Left lung (tissue), 10 donors: ENCODE results near the gene SMTNL1. TPM values are rescaled to one million over a fixed set of nuclear protein-coding genes. Genes with fewer than 3 reads are reported as not detected.
A peak's percentile ranks its signal among the peaks of the same experiment; 100 is the strongest.

Experiments used
- ATAC-seq: fragments of 200-7000 bp; cut with Tn5 transposase; one replicate; pipeline ENCODE4 v1.9.1; 2020; ENCODE audit warnings: moderate library complexity
- DNase-seq, 4 donors: peaks; one replicate each; pipeline ENCODE4 v3.0.0-alpha.2; 2013 to 2020
- H3K27ac ChIP-seq, 2 donors: fragments of 200-600 bp; sonication (generic) in 1 of 2; one replicate each; pipeline versions ENCODE4 v1.5.0 to v1.8.0; 2020 to 2021
- H3K27me3 ChIP-seq, 2 donors: fragments of 200-600 bp; sonication (generic) in 1 of 2; one replicate each; pipeline versions ENCODE4 v1.5.0 to v1.8.0; 2020 to 2021
- H3K36me3 ChIP-seq, 2 donors: fragments of 200-600 bp; sonication (generic) in 1 of 2; one replicate each; pipeline versions ENCODE4 v1.5.0 to v1.8.0; 2020 to 2021
- H3K4me1 ChIP-seq, 2 donors: fragments of 200-600 bp; one replicate each; pipeline ENCODE4 v1.8.0; 2021
- H3K4me3 ChIP-seq, 2 donors: fragments of 200-600 bp; sonication (generic) in 1 of 2; one replicate each; pipeline versions ENCODE4 v1.5.0 to v1.8.0; 2020 to 2021; ENCODE audit warnings: mild to moderate bottlenecking in 1 of 2
- H3K9me3 ChIP-seq, 2 donors: fragments of 200-600 bp; sonication (generic) in 1 of 2; one replicate each; pipeline versions ENCODE4 v1.5.0 to v1.8.0; 2020 to 2021
- intact Hi-C, 2 donors: fragments of 100-400 bp; cut with DNase I; formaldehyde crosslinking; loops; one replicate each; pipeline versions ENCODE4 v1.11.2 to v1.14.2; 2022
- polyA plus RNA-seq, 6 donors: library from polyadenylated mRNA; unstranded; fragments of 120-200 nt; gene quantifications; one replicate each; pipeline ENCODE4 v1.2.1, GENCODE V29; 2013; ENCODE audit not compliant: insufficient read length in 6 of 6
- total RNA-seq, 2 donors: library from RNA; stranded (reverse); fragmentation: NEBNext Ultra II Directional; extraction: Animal tissue kit (Norgen Biotek cat#: 25700); gene quantifications; one replicate each; pipeline ENCODE4 v1.2.1, GENCODE V29; 2021
- TF ChIP-seq, protein P1 (sequence below), 2 donors: fragments of 200-600 bp; sonication (generic) in 1 of 2; IDR thresholded peaks; one replicate each; pipeline versions ENCODE4 v1.5.0 to v1.8.0; 2021; ENCODE audit warnings: antibody characterized with exemption in 2 of 2
- donor health status: DM: no; HTN: yes; CAD: no.
- donor health status: DM: no; HTN: no; CAD: no.

The SMTNL1 gene
- total and polyA plus RNA-seq, 8 donors, result 0.13 to 0.80 (median 0.42) TPM; not detected in 2

- ATAC-seq (peak; percentile 90), DNase-seq (peak in 3 of 4 donors; percentile 55 to 89 (median 60))
- peaks cover 1 to 13% of the 10 kb centered on the region in 2 donors for H3K4me1 ChIP-seq
- no peaks in the 10 kb centered on the region for H3K9me3 ChIP-seq
- peaks cover 0 to 36% of the 10 kb centered on the region in 2 donors for H3K36me3 ChIP-seq
- no peak overlapping the region for H3K27ac ChIP-seq
- TF ChIP-seq, protein P1, sequence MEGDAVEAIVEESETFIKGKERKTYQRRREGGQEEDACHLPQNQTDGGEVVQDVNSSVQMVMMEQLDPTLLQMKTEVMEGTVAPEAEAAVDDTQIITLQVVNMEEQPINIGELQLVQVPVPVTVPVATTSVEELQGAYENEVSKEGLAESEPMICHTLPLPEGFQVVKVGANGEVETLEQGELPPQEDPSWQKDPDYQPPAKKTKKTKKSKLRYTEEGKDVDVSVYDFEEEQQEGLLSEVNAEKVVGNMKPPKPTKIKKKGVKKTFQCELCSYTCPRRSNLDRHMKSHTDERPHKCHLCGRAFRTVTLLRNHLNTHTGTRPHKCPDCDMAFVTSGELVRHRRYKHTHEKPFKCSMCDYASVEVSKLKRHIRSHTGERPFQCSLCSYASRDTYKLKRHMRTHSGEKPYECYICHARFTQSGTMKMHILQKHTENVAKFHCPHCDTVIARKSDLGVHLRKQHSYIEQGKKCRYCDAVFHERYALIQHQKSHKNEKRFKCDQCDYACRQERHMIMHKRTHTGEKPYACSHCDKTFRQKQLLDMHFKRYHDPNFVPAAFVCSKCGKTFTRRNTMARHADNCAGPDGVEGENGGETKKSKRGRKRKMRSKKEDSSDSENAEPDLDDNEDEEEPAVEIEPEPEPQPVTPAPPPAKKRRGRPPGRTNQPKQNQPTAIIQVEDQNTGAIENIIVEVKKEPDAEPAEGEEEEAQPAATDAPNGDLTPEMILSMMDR (IDR thresholded peaks at IDR 0.05), result peak; percentile 89 to 91
- intact Hi-C loops, result loop anchor here in 1 of 2 donors (5.0 kb wide), 1 partner anchor 33 kb away; no protein-coding TSS in a partner anchor
- H3K27me3 ChIP-seq, result no peaks in the 10 kb centered on the region
- no peak overlapping the region for H3K4me3 ChIP-seq
Observed at GRCh38 chr11:57493507-57494503, 43.6 kb upstream of the SMTNL1 start.

DNA sequence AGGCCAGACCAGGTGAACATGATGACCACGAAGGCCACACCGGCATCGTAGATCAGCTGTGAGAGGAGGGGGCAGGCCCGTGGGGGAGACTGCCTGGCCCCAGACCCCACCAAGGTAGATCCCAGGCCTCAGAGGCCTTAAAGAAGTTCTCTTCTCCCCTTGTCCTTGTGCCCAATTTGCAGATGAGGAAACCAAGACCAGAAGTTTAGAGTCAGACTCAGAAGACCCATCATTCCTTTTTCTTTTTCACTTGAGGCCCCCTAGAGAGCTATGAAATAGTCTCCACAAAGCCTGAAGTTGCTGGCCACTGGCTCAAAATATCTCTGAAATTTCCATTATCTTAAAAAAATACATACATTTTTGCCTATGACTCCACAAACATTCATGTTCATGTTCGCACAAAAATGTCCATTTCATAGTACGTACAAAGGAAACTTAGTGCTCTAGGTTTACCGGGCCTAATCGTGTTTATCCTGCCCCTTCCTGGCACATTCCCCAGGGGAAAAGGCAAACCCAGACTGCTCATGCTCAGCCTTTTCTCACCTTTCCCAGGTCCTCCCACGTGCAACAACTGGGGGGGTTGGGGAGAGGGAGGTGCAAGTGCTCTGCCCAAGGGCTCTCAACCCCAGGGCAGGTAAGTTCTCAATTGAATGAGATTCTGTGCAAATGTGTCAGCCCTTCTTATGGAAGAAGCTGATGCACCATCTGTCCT lies 41.1 kb upstream of the SMTNL1 start:
- no peak overlapping the region for H3K27ac ChIP-seq
- H3K4me1 ChIP-seq, result peaks cover 11 to 34% of the 10 kb centered on the region in 2 donors
- no peak overlapping the region for H3K4me3 ChIP-seq
- H3K36me3 ChIP-seq, result peaks cover 0 to 13% of the 10 kb centered on the region in 2 donors
- intact Hi-C loops, result no loop called here
- DNase-seq (no peak), ATAC-seq (no peak)
- no peaks in the 10 kb centered on the region for H3K27me3 ChIP-seq
- no peaks in the 10 kb centered on the region for H3K9me3 ChIP-seq
- TF ChIP-seq, protein P1 (IDR thresholded peaks at IDR 0.05), result no peak

DNA sequence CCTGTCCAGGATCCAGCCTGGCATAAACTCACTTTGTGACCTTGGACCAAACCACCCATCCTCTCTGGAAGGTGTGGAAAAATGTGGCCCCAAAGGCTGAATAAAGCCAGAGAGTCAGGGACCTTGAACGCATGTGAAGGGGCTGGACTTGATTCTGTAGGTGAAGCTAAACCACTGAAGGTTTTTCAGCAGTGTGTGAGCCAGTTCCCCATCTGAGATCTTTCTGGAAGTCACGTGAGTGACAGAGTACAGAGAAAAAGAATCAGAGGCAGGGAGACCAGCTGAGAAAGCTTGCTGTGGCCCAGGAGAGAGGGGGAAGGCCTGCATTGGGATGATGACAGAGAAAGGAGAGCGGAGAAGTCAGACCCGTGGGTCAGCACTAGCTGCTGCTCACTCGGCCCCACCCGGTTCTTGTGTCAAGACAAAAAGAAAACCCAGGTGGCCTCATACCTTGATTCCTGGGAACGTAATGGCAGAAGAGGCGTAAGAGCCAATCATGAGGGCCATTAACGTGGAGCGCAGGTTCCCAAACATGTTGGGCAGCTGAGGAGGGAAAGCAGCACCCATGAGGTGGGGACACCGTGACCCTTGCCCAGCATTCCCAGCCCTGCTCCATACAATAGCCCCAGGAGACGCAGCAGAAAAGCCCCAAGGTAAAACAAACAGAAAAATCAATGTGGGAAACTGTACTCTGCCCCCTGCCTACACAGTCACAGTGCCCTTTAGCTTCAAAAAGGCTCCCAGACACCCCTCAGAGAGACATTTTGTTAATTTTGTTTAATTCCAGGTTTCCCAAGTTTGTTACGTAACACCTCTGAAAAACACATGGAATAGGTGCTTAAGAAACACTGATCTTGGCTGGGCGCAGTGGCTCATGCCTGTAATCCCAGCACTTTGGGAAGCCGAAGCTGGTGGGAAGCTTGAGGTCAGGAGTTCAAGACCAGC lies 39.8 kb upstream of the SMTNL1 start:
- intact Hi-C loops, result no loop called here
- TF ChIP-seq, protein P1 (IDR thresholded peaks at IDR 0.05), result no peak
- no peak for ATAC-seq
- Histone ChIP-seq H3K4me1 (peaks cover 11 to 34% of the 10 kb centered on the region in 2 donors), H3K4me3 (no peak overlapping the region), H3K27ac (no peak overlapping the region), H3K27me3 (no peaks in the 10 kb centered on the region), H3K36me3 (peaks cover 0 to 9% of the 10 kb centered on the region in 2 donors), H3K9me3 (no peaks in the 10 kb centered on the region)
- no peak for DNase-seq

DNA sequence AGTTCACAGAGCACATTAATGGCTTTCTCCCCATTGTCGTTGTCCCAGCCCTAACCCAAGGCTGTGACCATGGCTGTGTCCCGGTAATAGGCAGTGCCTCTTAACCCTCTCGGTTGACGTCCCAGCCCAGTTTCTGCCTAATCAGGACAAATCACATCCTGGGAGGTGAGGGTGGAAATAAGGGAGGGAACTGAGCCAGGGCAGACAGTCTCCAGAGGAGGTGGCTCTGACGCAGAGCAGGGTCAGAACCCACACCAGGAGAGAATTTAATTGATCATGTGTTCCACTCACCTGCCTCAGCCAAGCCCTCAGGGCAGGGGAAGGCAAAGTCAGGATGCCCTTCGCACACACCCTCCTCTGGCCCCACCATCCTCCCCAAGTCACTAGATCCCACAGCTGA lies 38.9 kb upstream of the SMTNL1 start:
- Histone ChIP-seq H3K9me3 (no peaks in the 10 kb centered on the region), H3K4me3 (no peak overlapping the region), H3K27me3 (no peaks in the 10 kb centered on the region), H3K4me1 (peaks cover 11 to 26% of the 10 kb centered on the region in 2 donors), H3K36me3 (peaks cover 0 to 9% of the 10 kb centered on the region in 2 donors), H3K27ac (no peak overlapping the region)
- intact Hi-C loops, result no loop called here
- TF ChIP-seq, protein P1 (IDR thresholded peaks at IDR 0.05), result no peak
- DNase-seq (no peak), ATAC-seq (no peak)
